Endothelial cell of umbilical vein (primary cell): ENCODE data around the gene TM4SF18. TPM values are rescaled to one million over a fixed set of nuclear protein-coding genes. Genes with fewer than 3 reads are reported as not detected.

ENCODE experiments used
- BruUV-seq: library from RNA; stranded (reverse); fragments of 400-500 nt; replicated peaks from 2 replicates; lab custom pipeline; 2021; lab: Mats Ljungman, UMichigan
- CTCF ChIA-PET: fragments of 300-600, 350-600 bp; sonication (Branson Sonifier 250); formaldehyde crosslinking; loops from one replicate; lab custom pipeline; 2021; ENCODE audit warnings: antibody characterized with exemption, inconsistent platforms; lab: Charles Lee
- POLR2A ChIA-PET: fragments of 300-600, 350-600 bp; sonication (Branson Sonifier 250); formaldehyde crosslinking; loops from one replicate; lab custom pipeline; 2021; ENCODE audit warnings: antibody characterized with exemption, inconsistent platforms; lab: Charles Lee
- DNase-seq: peaks from one replicate; pipeline ENCODE4 v3.0.0-alpha.2; 2011; ENCODE audit warnings: low read depth, low spot score
- FAIRE-seq: peaks from 2 replicates; lab custom pipeline; 2011; peaks lifted over from hg19 to GRCh38; lab: Jason Lieb, UNC
- H2AFZ ChIP-seq: 2 replicates; pipeline ENCODE4 v1.6.0; 2012; ENCODE audit warnings: low read depth, low read length, control low read depth, inconsistent platforms
- H3K27ac ChIP-seq: 2 replicates; pipeline ENCODE4 v1.5.1; 2011; ENCODE audit warnings: low read depth, mild to moderate bottlenecking, control low read depth, low read length, moderate library complexity; ENCODE audit not compliant: insufficient read depth
- H3K27me3 ChIP-seq, 2 experiments: 2 replicates each; pipeline versions ENCODE4 v1.6.0 to v1.6.1; 2011; ENCODE audit warnings: low read length in 2 of 2, mixed read lengths in 1 of 2; ENCODE audit not compliant: control insufficient read depth in 2 of 2, insufficient read depth in 2 of 2
- H3K36me3 ChIP-seq, 2 experiments: 2 replicates in 1 of 2; 3 replicates in 1 of 2; pipeline ENCODE4 v1.5.1; 2011; ENCODE audit warnings: low read length in 2 of 2, mild to moderate bottlenecking in 1 of 2, moderate library complexity in 1 of 2; ENCODE audit not compliant: control insufficient read depth in 2 of 2, insufficient read depth in 2 of 2; ENCODE audit errors: extremely low read depth in 1 of 2
- H3K4me1 ChIP-seq: 3 replicates; pipeline ENCODE4 v1.5.1; 2011; ENCODE audit warnings: mild to moderate bottlenecking, low read length; ENCODE audit not compliant: control insufficient read depth, insufficient read depth; ENCODE audit errors: extremely low read depth
- H3K4me2 ChIP-seq: 2 replicates; pipeline ENCODE4 v1.6.1; 2011; ENCODE audit warnings: low read length, control low read depth, mixed read lengths; ENCODE audit not compliant: insufficient read depth
- H3K4me3 ChIP-seq, 3 experiments: fragments of 200-600 bp in 1 of 3; sonication (generic), shearing (Covaris generic) in 1 of 3; replicated peaks in 1 of 3; 2 replicates each; pipeline ENCODE4 v1.5.1; 2011 to 2016; ENCODE audit warnings: control low read depth in 3 of 3, low read length in 3 of 3, mild to moderate bottlenecking in 2 of 3, inconsistent platforms in 1 of 3, low read depth in 1 of 3, moderate library complexity in 1 of 3; ENCODE audit not compliant: insufficient read depth in 1 of 3
- H3K79me2 ChIP-seq: 2 replicates; pipeline ENCODE4 v1.6.0; 2012; ENCODE audit warnings: low read length, inconsistent platforms; ENCODE audit not compliant: control insufficient read depth, insufficient read depth
- H3K9ac ChIP-seq: replicated peaks from 2 replicates; pipeline ENCODE3; 2011; ENCODE audit warnings: low read length, control low read depth; ENCODE audit not compliant: insufficient read depth; ENCODE audit errors: extremely low read depth
- H3K9me1 ChIP-seq: replicated peaks from 3 replicates; pipeline ENCODE4 v1.6.0; 2011; ENCODE audit warnings: mild to moderate bottlenecking, low read length; ENCODE audit not compliant: control insufficient read depth, insufficient read depth; ENCODE audit errors: extremely low read depth
- H3K9me3 ChIP-seq: replicated peaks from 2 replicates; pipeline ENCODE4 v1.5.1; 2012; ENCODE audit warnings: low read length, inconsistent platforms; ENCODE audit not compliant: control insufficient read depth, insufficient read depth
- H4K20me1 ChIP-seq: replicated peaks from 2 replicates; pipeline ENCODE3; 2011; ENCODE audit warnings: mild to moderate bottlenecking, low read length; ENCODE audit not compliant: control insufficient read depth, insufficient read depth; ENCODE audit errors: extremely low read depth
- EZH2 ChIP-seq: IDR thresholded peaks from 2 replicates; pipeline ENCODE4 v1.6.1; 2012; ENCODE audit warnings: borderline replicate concordance, low read depth, mild to moderate bottlenecking, moderate library complexity, low read length, inconsistent platforms; ENCODE audit not compliant: severe bottlenecking
- FOS ChIP-seq: IDR thresholded peaks from 2 replicates; pipeline ENCODE4 v1.6.1; 2011; ENCODE audit warnings: mild to moderate bottlenecking, low read length, moderate library complexity, borderline replicate concordance; ENCODE audit not compliant: insufficient read depth
- GATA2 ChIP-seq: IDR thresholded peaks from 2 replicates; pipeline ENCODE4 v1.7.0; 2011; ENCODE audit warnings: low read depth, mild to moderate bottlenecking, moderate library complexity, mixed read lengths, low read length; ENCODE audit not compliant: insufficient read length, insufficient read depth
- JUN ChIP-seq: IDR thresholded peaks from 2 replicates; pipeline ENCODE4 v1.6.1; 2011; ENCODE audit warnings: borderline replicate concordance, low read depth; ENCODE audit not compliant: insufficient read length, insufficient read depth
- MAX ChIP-seq: IDR thresholded peaks from 2 replicates; pipeline ENCODE4 v1.6.1; 2011; ENCODE audit not compliant: insufficient read depth, insufficient read length
- MYC ChIP-seq: IDR thresholded peaks from one replicate; pipeline ENCODE4 v1.6.1; 2011; ENCODE audit warnings: mild to moderate bottlenecking, low read depth, low read length
- POLR2A ChIP-seq: IDR thresholded peaks from 2 replicates; pipeline ENCODE4 v1.6.1; 2012; ENCODE audit warnings: low read depth, mild to moderate bottlenecking, control low read depth, low read length
- POLR2AphosphoS5 ChIP-seq: IDR thresholded peaks from 2 replicates; pipeline ENCODE4 v1.6.1; 2012; ENCODE audit warnings: low read depth, mild to moderate bottlenecking, control low read depth, low read length, moderate library complexity; ENCODE audit not compliant: insufficient read depth
- dilution Hi-C: fragments of 300-500 bp; cut with MboI; formaldehyde crosslinking; loops from one replicate; pipeline ENCODE4 v1.15.0; 2019; ENCODE audit warnings: low sequenced_read_pairs; ENCODE audit not compliant: extremely low pct_ligation_motif_present
- intact Hi-C: fragments of 100-400 bp; cut with micrococcal nuclease; formaldehyde crosslinking; loops from one replicate; pipeline ENCODE4 v1.10.0; 2022
- polyA plus RNA-seq, 4 experiments: library from polyadenylated mRNA; depleted of rRNA in 3 of 4; stranded (reverse) in 3 of 4; unstranded in 1 of 4; fragments of >200 nt; gene quantifications; 2 replicates each; pipeline versions ENCODE4 v1.2.1 to v1.2.3, GENCODE V29; 2011 to 2012; ENCODE audit warnings: missing spikeins in 1 of 4
- total RNA-seq: library from RNA; stranded (reverse); gene quantifications from 2 replicates; pipeline ENCODE4 v1.2.3, GENCODE V29; 2021
- TF ChIP-seq, protein P1 (sequence below), 2 donors: IDR thresholded peaks; 1 replicate in 1 of 2; 2 replicates in 1 of 2; pipeline ENCODE4 v1.5.1; 2011; ENCODE audit warnings: low read length in 2 of 2, mild to moderate bottlenecking in 2 of 2, moderate library complexity in 2 of 2, control low read depth in 1 of 2, inconsistent platforms in 1 of 2, low read depth in 1 of 2; ENCODE audit not compliant: insufficient read depth in 1 of 2; ENCODE audit errors: extremely low read depth in 1 of 2

The TM4SF18 gene
- total and polyA plus RNA-seq, 2 donors (not counting 3 experiments of a cell fraction or from before 2014, with no cell fraction given) = 158 to 163 TPM

- H3K36me3 ChIP-seq = peaks cover 14 to 21% of the 10 kb centered on the region in 2 experiments
- POLR2A ChIA-PET = interaction anchor here (0.7 to 1.4 kb wide), 6 partner anchors 10 to 139 kb away, joined by 3 to 8 read pairs (median 4); partner anchors contain the start of gene TM4SF1
- H3K9ac ChIP-seq = peak overlapping the region; percentile 24
- intact Hi-C loops = loop anchor here (1.0 kb wide), 1 partner anchor 27 kb away; no protein-coding TSS in a partner anchor
- H3K4me1 ChIP-seq = peaks cover 52% of the 10 kb centered on the region
- BruUV-seq = TSS peak; percentile 13
- CTCF ChIA-PET = interaction anchor here (0.7 to 2.2 kb wide), 10 partner anchors 11 to 412 kb away, joined by 3 to 14 read pairs (median 4); partner anchors contain the start of genes TM4SF1 and TM4SF18
- no peak overlapping the region for H2AFZ ChIP-seq
- H3K27ac ChIP-seq = peak overlapping the region; percentile 39
- H3K27me3 ChIP-seq = no peaks in the 10 kb centered on the region
- dilution Hi-C loops = no loop called here
- DNase-seq (peak; percentile 90), FAIRE-seq (peak; percentile 87)
- H3K4me3 ChIP-seq = no peak overlapping the region
- no peaks in the 10 kb centered on the region for H4K20me1 ChIP-seq
- H3K9me3 ChIP-seq = no peaks in the 10 kb centered on the region
- TF ChIP-seq MYC (no peak), JUN (peak; percentile 85), FOS (peak; percentile 94), POLR2A (peak; percentile 61)
- H3K79me2 ChIP-seq = peaks cover 8% of the 10 kb centered on the region
- H3K4me2 ChIP-seq = peak overlapping the region; percentile 63
- no peaks in the 10 kb centered on the region for H3K9me1 ChIP-seq
Measured at GRCh38 chr3:149366941-149367840, 33.8 kb upstream of the TM4SF18 start.

GRCh38 chr3:149366031-149366430 lies 32.6 kb upstream of the TM4SF18 start:
- FAIRE-seq = no peak
- CTCF ChIA-PET = interaction anchor here (1.5 kb wide), 1 partner anchor 22 kb away, joined by 6 read pairs; no protein-coding TSS in a partner anchor
- BruUV-seq = no TSS peak

More at GRCh38 chr3:149366031-149366430, 32.6 kb upstream of the TM4SF18 start:
- intact Hi-C loops = no loop called here
- peaks cover 12 to 18% of the 10 kb centered on the region in 2 experiments for H3K36me3 ChIP-seq
- TF ChIP-seq EZH2 (no peak), POLR2AphosphoS5 (no peak), MYC (no peak), JUN (no peak), POLR2A (no peak), MAX (no peak), FOS (no peak), GATA2 (no peak)
- TF ChIP-seq, protein P1, sequence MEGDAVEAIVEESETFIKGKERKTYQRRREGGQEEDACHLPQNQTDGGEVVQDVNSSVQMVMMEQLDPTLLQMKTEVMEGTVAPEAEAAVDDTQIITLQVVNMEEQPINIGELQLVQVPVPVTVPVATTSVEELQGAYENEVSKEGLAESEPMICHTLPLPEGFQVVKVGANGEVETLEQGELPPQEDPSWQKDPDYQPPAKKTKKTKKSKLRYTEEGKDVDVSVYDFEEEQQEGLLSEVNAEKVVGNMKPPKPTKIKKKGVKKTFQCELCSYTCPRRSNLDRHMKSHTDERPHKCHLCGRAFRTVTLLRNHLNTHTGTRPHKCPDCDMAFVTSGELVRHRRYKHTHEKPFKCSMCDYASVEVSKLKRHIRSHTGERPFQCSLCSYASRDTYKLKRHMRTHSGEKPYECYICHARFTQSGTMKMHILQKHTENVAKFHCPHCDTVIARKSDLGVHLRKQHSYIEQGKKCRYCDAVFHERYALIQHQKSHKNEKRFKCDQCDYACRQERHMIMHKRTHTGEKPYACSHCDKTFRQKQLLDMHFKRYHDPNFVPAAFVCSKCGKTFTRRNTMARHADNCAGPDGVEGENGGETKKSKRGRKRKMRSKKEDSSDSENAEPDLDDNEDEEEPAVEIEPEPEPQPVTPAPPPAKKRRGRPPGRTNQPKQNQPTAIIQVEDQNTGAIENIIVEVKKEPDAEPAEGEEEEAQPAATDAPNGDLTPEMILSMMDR (IDR thresholded peaks at IDR 0.05; ENCODE audit: extremely low read depth in 1 of 2, insufficient read depth in 1 of 2, low read depth in 1 of 2, low read length in 2 of 2) = no peak
- H3K9ac ChIP-seq = no peak overlapping the region
- H3K9me3 ChIP-seq = no peaks in the 10 kb centered on the region
- H3K9me1 ChIP-seq = no peaks in the 10 kb centered on the region
- no peak overlapping the region for H2AFZ ChIP-seq
- POLR2A ChIA-PET = no interaction called here
- no peaks in the 10 kb centered on the region for H3K27me3 ChIP-seq
- H4K20me1 ChIP-seq = no peaks in the 10 kb centered on the region
- dilution Hi-C loops = no loop called here
- H3K4me1 ChIP-seq = peaks cover 41% of the 10 kb centered on the region
- H3K27ac ChIP-seq = no peak overlapping the region
- H3K4me3 ChIP-seq = no peak overlapping the region
- no peak for DNase-seq
- H3K79me2 ChIP-seq = peaks cover 8% of the 10 kb centered on the region
- H3K4me2 ChIP-seq = no peak overlapping the region
